IMR-90 (cell line): Measurements from ENCODE around the gene MPZ.

Source experiments
- CHD1 ChIP-seq: IDR thresholded peaks from 2 replicates; pipeline ENCODE4 v1.6.1; 2012; ENCODE audit warnings: low read depth, low read length, improper control_type of control experiment
- FOS ChIP-seq: fragments of 150-350 bp; IDR thresholded peaks from 2 replicates; pipeline ENCODE4 v1.6.1; 2016; ENCODE audit warnings: low read depth, low read length
- MXI1 ChIP-seq: IDR thresholded peaks from 2 replicates; pipeline ENCODE4 v1.6.1; 2012; ENCODE audit warnings: low read depth, mild to moderate bottlenecking, low read length, moderate library complexity, borderline replicate concordance
- POLR2A ChIP-seq: IDR thresholded peaks from 2 replicates; pipeline ENCODE4 v1.6.1; 2012; ENCODE audit warnings: mild to moderate bottlenecking, low read depth, low read length
- RAD21 ChIP-seq: IDR thresholded peaks from 2 replicates; pipeline ENCODE4 v1.6.1; 2012; ENCODE audit warnings: low read length, improper control_type of control experiment
- RCOR1 ChIP-seq: IDR thresholded peaks from 2 replicates; pipeline ENCODE4 v1.6.1; 2012; ENCODE audit warnings: mild to moderate bottlenecking, low read length, improper control_type of control experiment; ENCODE audit not compliant: insufficient replicate concordance
- RFX5 ChIP-seq: IDR thresholded peaks from 2 replicates; pipeline ENCODE4 v1.8.0; 2012; ENCODE audit warnings: low read depth, mild to moderate bottlenecking, low read length, moderate library complexity
- SMC3 ChIP-seq: fragments of 150-350 bp; IDR thresholded peaks from 2 replicates; pipeline ENCODE4 v1.6.1; 2016; ENCODE audit warnings: low read depth, mild to moderate bottlenecking, antibody characterized with exemption, low read length, moderate library complexity
- TF ChIP-seq, protein P1 (sequence below): conservative IDR thresholded peaks from 2 replicates; pipeline ENCODE4 v1.5.1; 2012; ENCODE audit warnings: mild to moderate bottlenecking, low read depth, low read length, improper control_type of control experiment
- TF ChIP-seq, protein P2 (sequence below): fragments of 150-350 bp; IDR thresholded peaks from 2 replicates; pipeline ENCODE4 v1.6.1; 2016; ENCODE audit warnings: low read depth, mild to moderate bottlenecking, low read length, moderate library complexity, borderline replicate concordance
- TF ChIP-seq, protein P3 (sequence below): fragments of 150-350 bp; IDR thresholded peaks from 2 replicates; pipeline ENCODE4 v1.6.1; 2017; ENCODE audit warnings: mild to moderate bottlenecking, antibody characterized with exemption, low read length, low read depth

DNA sequence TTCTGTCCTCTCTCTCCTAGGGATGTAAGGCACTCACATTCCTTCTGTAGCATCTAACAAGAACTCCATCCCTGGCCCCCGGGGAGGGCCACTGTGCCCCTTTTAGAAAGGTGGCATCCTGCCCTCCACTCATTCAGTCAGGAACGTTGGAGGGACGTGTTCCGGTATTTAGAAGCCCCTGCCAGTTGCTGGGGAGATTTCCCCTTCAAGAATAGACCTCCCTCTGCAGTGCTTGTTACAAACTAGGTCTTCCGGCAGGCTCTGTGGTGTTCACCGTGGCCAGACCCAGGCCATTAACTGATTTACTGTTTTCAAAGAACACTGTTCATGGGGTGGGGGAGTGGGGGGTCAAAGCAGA lies 50.4 kb downstream of the MPZ start:
- TF ChIP-seq POLR2A (no peak), CHD1 (no peak), FOS (no peak), SMC3 (no peak), RCOR1 (no peak), RAD21 (no peak), RFX5 (no peak), MXI1 (no peak)
- TF ChIP-seq, protein P1, sequence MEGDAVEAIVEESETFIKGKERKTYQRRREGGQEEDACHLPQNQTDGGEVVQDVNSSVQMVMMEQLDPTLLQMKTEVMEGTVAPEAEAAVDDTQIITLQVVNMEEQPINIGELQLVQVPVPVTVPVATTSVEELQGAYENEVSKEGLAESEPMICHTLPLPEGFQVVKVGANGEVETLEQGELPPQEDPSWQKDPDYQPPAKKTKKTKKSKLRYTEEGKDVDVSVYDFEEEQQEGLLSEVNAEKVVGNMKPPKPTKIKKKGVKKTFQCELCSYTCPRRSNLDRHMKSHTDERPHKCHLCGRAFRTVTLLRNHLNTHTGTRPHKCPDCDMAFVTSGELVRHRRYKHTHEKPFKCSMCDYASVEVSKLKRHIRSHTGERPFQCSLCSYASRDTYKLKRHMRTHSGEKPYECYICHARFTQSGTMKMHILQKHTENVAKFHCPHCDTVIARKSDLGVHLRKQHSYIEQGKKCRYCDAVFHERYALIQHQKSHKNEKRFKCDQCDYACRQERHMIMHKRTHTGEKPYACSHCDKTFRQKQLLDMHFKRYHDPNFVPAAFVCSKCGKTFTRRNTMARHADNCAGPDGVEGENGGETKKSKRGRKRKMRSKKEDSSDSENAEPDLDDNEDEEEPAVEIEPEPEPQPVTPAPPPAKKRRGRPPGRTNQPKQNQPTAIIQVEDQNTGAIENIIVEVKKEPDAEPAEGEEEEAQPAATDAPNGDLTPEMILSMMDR: no peak
- TF ChIP-seq, protein P2, sequence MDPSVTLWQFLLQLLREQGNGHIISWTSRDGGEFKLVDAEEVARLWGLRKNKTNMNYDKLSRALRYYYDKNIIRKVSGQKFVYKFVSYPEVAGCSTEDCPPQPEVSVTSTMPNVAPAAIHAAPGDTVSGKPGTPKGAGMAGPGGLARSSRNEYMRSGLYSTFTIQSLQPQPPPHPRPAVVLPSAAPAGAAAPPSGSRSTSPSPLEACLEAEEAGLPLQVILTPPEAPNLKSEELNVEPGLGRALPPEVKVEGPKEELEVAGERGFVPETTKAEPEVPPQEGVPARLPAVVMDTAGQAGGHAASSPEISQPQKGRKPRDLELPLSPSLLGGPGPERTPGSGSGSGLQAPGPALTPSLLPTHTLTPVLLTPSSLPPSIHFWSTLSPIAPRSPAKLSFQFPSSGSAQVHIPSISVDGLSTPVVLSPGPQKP: no peak
- TF ChIP-seq, protein P3, sequence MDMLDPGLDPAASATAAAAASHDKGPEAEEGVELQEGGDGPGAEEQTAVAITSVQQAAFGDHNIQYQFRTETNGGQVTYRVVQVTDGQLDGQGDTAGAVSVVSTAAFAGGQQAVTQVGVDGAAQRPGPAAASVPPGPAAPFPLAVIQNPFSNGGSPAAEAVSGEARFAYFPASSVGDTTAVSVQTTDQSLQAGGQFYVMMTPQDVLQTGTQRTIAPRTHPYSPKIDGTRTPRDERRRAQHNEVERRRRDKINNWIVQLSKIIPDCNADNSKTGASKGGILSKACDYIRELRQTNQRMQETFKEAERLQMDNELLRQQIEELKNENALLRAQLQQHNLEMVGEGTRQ: no peak
